CD4-positive, alpha-beta T cell treated with Interleukin-17A for 4 hours (primary cell): ENCODE data around the gene OMP.
A peak's percentile ranks its signal among the peaks of the same experiment; 100 is the strongest.
"Not testable (repeated sequence)": the region's sequence is repeated elsewhere in the genome, so short reads cannot be mapped to it uniquely, and the experiment has no call there.

Source experiments
- DNase-seq: peaks from one replicate; pipeline ENCODE4 v3.0.0-alpha.2; 2020; ENCODE audit warnings: mixed read lengths

OMP gene

DNA sequence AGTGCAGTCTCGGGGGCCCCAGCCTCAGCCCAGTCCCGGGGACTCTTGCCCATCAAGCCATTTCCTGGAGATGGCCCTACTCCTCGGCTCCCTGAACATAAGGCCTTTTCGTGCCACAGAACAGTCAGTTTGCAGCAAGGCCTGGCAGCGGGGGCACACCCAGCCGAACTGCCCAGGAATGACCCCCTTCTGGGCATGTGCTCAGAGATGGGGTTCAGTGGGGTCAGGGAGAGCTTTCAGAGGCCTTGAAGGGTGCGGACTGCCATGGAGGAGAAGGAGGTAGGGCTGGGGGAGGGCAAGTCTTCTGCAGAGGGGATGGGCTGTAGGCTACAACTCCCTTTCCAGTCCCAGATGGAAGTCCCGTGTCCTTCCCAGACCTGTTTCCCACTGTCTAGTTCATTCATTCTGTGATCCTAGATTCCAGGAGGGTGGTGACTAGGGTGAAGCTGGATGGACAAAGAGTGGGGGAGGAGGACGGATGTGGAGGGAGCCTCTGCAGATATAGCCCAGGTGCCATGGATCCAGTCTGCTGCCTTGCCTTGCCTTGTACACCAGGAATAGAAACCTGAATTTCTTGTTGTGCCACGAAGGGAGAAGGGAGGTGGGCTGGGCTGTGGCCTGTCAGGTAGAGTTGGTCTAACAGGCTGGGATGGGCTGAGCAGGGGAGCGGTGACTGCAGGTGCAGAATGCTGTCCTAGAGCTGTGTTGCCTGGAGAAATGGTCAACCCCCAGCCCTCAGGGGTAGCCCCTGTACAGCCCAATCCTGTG is 14.2 kb upstream of the OMP start:
- no peak for DNase-seq

GRCh38 chr11:77089004-77089545 is 13.6 kb upstream of the OMP start:
- no peak for DNase-seq

GRCh38 chr11:77090046-77090372 is 12.6 kb upstream of the OMP start:
- no peak for DNase-seq

DNA sequence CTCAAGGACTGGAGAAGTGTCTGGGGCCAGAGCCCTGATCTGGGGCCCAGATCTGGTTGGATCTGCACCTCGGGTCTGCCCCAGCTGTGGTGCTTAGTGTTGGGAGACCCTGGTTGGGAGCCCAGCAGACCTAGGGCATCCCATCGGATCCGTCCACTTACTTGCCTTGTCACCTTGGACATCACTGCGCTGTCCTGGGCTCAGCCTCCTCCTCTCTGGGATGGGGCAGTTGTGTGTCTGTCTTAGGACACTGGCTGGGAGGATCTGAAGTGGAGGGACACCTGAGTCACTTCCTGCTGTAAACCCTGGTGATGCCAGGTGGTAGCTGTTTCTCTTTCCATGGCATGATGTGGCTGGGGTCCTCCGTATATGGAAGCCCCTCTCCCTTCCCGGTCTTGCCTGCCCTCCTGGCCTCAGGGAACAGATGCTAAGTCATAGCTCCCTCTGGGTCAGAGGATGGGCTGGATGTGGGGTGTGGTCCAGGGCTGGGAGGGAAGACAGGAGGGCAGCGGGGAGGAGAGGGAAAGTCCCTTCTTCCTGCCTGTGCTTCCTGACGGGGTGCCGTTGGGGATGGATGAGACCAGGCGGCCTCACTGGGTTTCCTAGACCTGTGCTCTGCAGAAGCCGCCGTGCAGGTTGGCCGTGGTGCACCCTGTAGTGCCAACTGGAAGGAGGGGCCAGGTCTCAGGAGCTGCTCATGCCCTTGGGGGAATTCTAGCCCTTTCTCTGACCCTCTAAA is 12.1 kb upstream of the OMP start:
- DNase-seq = no peak

- DNase-seq = peak; percentile 85
Measured at GRCh38 chr11:77091146-77091940, 11.3 kb upstream of the OMP start.

DNA sequence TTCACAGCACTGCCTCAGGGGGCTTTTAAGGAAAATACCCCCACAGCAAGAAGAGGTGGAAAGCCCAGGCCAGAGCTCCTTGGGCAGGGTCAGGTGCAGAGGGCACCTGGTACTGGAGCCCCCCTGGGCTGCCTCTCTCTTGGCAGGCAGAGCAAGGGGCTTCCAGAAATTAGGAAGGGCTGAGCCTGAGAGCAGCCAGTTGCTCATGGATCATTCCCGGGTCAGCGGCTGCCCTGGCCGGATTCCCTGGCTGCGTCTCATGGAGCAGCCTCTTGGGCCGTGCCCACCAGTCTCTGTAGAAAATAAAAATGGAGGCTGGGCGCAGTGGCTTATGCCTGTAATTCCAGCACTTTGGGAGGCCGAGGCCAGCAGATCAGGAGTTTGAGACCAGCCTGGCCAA is 10.3 kb upstream of the OMP start:
- no peak for DNase-seq

DNA sequence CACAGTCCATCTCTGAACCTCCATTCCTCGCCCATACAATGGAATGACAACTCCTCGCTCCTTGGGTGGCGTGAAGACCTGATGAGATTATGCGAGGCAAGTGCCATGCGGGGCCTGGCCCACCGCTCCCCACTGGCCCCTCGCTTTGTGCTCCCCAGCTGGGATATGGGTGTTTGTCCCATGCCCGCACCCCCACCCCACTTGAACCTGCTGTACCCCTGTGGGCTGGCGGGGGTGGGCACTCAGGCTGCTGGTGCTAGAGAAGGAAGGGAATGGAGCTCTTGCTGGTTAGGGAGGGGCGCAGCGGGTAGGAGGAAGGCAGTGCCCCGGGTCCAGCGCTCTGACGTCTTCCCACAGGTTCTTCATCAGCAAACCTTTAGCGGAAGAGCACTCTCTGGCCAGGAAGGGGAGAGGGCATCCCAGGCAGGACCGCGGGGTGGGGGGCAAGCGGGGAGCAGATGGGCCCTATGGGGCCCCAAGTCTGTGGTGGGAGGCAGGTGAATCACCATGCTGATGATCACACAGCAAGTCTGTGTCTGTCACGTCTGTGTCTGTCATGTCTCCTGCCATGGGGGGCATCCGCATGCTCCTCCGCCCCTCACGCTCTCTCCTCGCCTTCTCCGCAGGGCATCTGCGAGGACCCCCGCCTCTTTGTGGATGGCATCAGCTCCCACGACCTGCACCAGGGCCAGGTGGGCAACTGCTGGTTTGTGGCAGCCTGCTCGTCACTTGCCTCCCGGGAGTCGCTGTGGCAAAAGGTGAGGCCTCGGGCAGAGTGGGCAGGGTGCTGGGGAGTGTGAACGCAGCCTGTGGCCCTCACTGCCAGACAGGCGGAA is 9.4 kb upstream of the OMP start:
- no peak for DNase-seq

GRCh38 chr11:77093987-77094840 is 8.4 kb upstream of the OMP start:
- no peak for DNase-seq

- no peak for DNase-seq
Measured at GRCh38 chr11:77094841-77095365, 7.7 kb upstream of the OMP start.

DNA sequence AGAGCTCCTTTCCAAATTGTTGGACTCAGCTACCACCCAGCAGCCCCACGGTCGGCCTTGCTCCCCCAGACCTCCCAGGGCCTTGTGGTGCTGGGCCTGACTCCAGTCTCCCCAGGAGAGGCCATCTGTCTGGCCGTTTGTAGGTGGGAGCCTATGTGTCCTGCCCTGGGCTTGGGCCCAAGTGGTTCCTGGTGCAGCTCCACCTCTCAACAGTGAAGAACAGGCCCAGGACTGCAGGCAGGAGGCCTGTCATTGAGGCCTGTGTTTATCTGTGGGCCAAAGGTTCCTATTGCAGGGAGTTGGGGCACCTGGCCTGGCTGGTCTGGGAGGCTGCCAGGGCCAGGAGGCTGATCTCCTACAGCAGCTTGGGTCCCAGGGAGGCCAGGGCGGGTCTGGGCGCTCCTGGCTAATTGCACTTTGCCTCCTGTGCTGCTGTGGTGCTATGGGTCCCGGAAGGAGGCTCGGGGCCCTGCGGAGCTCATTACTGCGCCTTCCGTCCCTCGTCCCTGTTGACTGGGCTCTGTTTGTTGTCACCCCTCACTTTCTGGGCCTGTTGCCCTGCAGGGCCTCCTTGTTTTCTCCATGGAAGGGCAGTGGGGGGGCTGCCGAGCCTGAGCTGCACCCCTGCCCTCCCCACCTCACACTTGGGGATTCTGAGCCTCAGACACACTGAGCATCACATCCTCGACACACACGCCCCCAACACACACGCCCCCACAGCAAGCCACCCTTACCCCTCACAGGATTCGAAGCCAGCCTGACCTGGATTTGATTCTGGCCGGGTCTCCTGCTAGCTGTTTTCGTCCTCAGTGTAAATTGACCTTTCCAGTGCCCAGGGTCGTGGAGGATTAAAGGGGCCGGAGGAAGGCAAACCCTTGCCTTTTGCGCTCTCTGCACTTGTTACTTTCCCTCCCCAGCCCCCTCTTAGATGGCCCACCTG is 6.8 kb upstream of the OMP start:
- DNase-seq = no peak

GRCh38 chr11:77096591-77097019 is 6.0 kb upstream of the OMP start:
- DNase-seq = no peak

DNA sequence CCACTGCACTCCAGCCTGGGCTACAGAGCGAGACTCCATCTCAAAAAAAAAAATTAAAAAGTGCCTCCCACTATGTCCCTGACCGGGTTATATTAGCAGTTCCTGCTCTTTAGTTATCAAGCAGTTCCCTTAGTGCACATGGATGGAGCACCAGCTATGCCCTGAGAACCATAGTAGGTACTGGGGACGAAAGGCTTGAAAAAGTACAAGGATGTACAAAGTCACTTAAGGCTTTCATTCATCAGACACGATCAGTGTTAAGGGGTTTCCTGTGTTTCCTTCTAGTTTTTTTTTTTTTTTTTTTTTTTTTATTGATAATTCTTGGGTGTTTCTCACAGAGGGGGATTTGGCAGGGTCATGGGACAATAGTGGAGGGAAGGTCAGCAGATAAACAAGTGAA is 5.5 kb upstream of the OMP start:
- not testable (repeated sequence) for DNase-seq

DNA sequence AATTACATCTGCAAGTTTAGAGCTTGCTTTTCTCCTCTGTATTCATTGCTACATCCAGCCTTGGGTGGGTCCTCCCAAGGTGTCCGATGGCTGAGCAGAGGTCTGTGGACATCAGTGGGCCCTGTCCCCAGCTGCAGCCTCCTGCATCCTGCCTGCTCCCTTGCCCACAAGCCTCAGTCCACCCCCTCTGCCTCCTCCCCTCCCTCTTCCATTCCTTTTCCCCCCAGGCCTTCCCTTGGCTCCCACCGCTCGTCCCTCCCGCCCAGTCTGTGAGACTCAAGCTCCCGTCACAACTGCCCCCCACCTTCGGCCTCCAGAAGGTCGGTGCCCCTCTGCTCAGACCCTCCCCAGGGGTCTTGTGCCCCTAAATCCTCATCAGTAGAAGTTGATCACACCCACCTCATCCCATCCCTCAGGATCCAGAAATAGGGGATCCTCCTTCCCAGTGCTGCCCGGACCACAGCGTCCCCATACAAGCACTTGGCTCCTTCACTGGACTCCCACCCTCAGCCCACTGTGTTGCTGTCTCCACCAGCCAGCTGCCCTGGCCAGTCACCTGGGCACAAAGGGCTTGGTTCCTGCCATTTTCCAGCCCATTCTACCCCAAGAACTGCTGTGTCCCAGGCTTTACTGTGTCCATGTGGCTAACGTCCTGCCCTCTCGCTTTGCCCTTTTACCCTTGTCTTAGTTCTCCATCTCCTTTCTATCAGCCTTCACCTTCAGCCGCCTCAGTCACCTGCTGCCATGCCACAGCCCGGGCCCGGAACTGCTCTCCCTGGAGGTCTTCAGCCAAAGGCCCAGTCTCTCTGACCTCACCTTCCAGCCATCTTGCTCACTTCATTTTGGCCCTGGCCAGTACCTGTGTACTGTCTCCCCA is 2.2 kb upstream of the OMP start:
- DNase-seq = no peak

DNA sequence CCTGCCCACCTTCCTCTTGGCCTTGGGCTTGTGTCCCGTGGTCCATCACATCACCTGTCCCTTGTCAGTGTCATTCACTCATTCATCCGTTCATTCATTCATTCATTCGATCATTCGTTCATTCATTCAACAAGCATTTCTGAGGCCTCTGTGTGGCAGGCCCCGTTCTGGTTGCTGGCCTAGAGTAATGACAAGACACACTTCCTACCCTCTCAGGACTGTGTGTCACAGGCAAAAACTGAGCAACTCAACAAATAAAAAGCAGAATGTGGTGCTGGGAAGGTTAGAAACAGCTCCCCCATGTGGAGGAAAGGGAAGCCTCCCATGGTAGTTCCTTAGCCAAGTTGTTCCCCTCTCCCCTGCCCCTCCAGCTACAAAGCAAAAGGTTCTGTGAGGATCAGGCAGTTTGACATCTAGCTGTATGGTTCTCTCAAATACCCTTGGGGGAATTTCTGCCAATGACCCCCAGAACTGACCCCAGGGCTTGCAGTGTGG is 1.6 kb upstream of the OMP start:
- DNase-seq = no peak

- DNase-seq = no peak
Measured at GRCh38 chr11:77103319-77103718, 679 bp downstream of the OMP start.

DNA sequence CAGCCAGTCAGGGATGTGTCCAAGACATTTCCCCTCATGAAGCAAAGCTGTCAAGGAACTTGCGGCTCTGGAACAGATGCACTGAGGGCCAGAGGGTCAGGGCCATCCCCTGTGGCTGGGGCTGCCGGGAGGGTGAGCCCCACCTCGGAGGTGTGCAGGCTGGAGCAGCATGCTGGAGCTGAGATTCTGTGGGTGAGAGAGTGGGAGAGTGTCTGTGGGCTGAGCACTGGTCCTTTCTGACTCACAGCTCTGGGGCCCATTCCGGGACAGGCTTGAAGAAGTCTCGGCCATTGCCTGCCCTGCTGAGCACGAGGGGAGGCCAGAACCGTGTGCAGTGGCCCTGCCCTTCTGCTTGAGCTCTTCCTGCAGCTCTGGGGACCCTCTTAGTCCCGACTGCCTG is 2.1 kb downstream of the OMP start:
- no peak for DNase-seq

DNA sequence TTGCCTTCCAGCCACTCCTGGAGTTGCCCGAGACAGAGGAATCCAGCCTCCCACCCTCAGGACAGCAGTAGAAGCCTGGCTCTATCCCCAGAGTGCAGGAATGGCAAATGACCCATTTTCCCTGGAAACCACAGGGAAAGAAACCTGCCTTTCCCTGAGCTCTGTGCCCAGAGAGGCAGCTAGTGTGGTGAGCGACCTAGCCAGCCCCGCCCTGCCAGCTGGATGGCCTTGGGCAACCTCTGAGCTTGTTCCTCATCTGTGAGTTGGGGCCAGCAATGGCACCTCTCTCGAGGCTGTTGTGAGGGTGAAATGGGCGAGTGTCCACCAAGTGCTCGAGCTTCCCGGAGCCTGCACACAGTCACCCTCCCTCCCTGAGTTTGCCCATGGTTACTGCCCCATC is 3.7 kb downstream of the OMP start:
- no peak for DNase-seq

GRCh38 chr11:77106759-77107158 is 4.1 kb downstream of the OMP start:
- no peak for DNase-seq

DNA sequence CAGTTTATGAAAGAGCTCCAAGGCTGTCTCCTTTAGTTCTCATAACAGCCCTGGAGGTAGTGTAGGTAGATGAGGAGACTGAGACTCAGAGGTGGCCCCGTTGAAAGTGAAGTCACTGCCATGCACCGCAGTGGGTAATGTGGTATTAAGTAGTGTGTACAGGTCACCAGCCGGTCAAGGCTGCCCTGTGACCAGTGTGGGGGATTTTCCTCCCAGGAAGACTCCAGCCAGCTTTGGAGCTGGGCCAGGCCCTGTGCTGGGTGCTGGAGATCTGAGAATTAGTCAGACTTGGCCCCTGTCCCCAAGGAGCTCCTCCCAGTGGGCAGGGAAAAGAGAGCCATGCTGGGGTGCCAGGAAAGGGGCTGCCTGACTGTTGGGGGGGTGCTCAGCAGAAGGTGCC is 5.3 kb downstream of the OMP start:
- no peak for DNase-seq
